HG03442 (cell line): Measurements from ENCODE around the gene CD38.
"Not testable (repeated sequence)": the region's sequence is repeated elsewhere in the genome, so short reads cannot be mapped to it uniquely, and the experiment has no call there.

Experiments
- ATAC-seq: cut with Tn5 transposase; IDR thresholded peaks from one replicate; pipeline ENCODE4 v1.9.1; 2021; ENCODE audit warnings: mild to moderate bottlenecking, moderate library complexity; ENCODE audit not compliant: unreplicated experiment

Gene CD38

DNA sequence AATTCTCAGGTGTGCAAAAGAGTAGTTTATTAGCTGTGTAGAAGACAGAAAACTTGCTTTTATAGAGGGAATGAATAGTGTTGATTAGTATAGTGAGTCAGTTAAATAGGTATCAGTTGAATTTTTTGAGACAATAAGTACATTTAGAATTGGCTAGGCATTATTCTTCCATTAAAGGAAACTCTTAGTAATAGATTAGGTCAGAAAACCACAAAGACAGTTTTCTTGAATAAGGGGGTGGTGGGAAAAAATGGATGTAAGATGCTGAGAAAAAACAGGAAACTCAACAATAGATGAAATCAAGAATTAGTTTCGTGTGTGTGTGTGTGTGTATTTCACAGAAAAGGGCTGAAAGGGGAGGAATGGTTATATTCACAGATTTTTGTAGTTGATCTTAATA lies 16.8 kb downstream of the CD38 start:
- no peak for ATAC-seq

DNA sequence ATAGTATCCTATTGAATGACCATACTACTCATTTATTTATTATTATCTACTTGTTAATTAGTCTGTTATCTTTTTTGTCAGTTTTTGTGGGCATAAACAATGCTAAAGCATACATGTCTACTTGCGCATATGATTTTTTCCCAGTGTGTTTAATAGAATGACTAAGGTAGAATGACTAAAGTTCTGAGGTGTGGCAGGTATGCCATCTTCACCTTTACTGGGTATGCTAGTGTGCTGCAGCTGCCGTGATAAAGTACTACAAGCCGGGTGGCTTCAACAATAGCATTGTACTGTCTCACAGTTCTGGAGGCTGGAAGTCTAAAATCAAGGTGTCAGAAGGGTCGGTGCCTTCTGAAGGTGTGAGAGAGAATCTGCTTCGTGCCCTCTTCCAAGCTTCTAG lies 19.2 kb downstream of the CD38 start:
- ATAC-seq: no peak

DNA sequence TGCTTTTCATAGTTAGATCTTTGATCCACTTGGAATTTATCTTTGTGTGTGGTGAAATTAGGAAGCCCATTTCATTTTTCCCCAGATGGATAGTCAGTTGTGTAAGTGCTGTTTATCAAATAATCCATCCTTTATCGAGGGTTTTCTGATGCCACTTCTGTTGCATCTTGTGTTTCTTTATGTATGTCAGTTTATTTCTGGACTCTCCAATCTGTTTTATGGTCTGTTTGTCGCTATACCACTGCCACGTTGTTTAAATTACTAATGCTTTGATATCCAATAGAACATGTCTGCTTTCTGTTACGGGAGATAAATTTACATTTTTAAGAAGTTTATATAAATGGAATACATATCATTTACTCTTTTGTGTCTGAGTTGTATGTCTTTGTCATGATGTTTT lies 21.0 kb downstream of the CD38 start:
- ATAC-seq: no peak

DNA sequence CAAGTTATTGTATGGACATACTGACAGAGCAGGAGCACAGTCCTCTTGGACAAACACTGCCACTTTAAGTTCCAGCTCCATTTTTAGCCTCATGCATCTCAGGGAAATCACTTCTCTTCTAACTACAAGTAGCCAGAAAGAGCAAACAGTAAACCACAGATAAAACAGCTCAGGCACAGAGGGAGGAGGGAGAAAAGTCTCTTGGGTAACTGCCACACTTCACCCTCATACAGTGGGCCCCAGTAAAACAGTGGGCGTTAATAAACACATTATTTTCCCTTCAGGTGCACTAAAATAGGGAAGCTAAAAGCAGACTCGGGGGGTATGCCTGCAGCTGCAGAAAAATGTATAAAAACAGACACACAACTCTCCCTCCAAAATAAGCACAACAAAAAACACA lies 21.6 kb downstream of the CD38 start:
- no peak for ATAC-seq

DNA sequence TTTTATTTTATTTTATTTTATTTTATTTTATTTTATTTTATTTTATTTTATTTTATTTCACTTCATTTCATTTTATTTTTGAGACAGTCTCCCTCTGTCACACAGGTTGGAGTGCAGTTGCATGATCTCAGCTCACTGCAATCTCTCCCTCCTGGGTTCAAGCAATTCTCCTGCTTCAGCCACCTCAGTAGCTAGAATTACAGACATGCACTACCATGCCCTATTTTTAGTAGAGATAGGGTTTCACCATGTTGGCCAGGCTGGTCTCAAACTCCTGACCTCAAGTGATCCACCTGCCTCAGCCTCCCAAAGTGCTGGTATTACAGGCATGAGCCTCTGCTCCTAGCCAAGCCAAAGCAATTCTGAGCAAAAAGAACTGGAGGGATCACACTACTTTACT lies 24.4 kb downstream of the CD38 start:
- ATAC-seq: not testable (repeated sequence)

DNA sequence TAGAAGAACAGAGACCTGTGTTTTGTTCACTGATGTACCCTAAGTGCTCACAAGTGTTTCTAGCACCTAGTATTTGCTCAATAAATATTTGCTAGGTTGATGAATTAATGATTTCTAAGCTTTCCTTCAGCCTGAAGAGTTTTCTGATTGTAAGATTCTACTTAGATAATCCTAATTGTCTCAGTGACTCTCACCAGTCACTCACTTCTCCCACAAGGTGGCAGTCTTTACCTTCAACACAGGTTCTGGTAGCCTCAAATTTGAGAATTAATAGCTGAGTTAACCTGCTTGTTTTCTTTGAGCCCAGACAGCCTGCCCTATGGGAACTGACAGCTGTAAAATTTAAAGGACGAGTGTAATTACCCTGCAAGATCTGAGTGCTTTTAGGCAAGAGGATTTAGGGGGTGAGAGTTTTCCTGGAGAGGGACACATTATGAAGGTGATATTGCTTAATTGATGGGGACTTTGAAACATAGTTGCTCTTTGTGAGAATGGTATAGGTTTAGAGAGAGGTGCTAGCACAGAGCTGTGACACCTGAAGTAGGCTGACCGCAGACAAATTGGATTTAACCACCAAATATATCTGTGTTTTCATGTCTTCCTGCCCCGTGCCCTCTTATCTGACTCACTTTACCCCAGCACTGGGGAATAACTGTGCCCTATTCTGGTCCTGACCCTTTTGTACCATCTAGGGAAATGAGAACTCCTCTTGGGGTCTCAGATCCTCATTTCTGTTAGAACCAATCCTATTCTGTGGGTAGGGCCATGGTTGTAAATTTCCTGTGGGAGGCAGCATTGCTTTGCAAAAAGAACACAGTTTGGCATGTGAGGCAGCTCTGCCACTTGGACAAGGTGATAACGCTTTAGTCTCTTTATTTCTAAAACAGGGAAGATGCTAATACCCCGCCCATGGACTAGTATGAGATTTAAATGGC lies 27.7 kb downstream of the CD38 start:
- ATAC-seq: peak; percentile 42

DNA sequence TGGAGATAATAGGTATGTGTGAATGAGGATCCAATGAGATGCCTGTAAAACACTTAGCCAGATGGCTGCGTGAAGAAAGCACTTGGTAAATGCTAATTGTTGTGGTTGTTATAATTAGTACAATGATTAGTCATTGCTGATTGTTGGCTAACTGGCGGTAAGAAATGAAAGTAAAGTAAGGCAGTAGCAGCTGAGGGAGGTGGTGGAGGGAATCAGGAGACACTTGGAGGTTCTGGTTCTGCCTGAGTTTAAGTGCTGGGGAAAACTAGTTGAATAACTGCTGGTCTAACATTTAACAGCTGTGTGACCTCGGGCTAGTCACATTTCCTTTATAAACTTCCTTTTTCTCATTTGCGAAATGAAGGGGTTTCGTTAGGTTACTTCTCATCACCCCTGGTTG lies 30.9 kb downstream of the CD38 start:
- peak; percentile 73 for ATAC-seq

DNA sequence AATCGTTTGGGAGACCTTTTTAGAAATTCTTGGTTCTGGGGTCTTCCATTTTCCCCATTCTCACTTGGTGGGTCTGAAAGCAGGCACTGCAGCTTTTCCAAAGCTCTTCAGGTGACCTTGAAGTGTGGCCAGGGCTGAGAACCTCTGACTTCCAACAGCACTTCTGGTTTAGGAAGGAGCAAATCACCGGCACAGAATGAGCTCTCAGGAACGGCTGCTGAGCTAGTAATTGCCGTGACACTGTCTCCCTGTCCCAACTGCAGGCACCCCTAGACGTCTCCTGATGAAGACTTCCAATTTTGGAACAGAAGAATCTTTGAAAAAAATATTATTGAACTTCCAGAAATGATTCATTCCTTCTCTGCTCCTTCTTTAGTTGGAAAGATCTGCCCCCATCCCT lies 31.3 kb downstream of the CD38 start:
- ATAC-seq: peak; percentile 13

DNA sequence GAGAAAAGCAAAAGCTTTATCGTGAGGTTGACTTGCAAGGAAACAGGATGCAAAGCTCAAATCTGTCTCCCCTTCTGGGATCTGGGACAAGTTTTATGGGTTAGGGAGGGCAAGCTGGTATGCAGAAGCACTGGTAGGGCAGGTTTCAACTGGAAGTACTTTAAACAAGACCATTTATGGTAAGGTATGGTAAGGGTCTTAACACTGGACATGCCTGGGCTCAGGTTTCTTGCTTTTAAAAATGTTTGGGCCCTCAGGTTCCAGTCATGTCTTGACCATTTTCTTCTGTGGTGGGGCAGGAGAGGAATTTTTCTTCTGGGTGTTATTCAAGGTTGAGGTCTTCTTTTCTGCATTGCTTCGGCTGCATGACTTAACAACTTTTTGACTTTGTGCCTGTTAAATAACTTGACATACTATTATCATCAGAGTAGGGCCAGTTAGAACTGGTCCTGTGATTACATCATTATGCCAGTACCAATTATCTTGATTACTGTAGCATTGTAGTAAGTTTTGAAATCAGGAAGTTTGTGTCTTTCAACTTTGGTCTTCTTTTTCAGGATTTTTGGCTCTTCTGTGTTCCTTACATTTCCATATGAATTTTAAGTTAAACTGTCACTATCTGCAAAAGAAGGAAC lies 33.7 kb downstream of the CD38 start:
- no peak for ATAC-seq

DNA sequence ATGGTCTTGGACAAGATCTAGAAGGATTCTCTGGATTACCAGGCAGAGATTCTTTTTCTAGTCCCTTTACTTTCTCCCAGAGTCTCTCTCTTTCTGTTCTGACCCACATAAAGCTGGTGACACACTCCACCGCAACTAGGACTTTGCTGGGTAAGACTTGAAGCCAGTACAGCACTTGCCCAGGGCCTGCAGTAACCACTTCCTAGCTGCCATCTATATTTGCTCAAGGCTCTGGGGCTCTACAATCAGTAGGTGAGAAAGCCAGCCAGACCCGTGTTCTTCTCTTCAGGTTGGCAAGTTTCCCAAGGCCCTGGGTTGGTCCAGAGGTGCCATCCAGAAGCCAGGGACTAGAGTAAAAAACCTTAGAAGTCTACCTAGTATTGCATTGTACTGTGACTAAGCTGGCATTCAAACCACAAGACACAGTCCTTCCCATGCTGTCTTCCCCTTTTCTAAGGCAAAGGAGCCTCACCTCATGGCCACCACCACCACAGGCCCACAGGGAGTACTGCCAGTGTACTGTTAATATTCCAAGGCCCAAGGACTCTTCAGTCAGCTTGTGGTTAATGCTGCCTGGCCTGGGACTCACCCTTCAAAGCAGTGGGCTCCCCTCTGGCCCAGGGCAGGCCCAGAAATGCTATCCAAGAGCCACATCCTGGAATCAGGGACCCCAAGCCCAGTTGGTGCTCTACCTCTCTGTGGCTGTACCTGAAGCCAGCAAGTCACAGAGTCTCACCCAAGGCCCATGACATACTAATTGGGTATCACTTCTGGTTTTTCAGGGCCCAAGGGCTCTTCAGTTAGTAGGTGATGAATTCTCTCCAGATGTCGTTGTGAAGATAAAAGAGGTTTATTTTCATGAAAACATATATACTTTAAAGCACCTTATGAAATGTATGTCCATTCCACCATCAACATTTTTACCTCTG lies 54.7 kb downstream of the CD38 start:
- ATAC-seq: no peak

DNA sequence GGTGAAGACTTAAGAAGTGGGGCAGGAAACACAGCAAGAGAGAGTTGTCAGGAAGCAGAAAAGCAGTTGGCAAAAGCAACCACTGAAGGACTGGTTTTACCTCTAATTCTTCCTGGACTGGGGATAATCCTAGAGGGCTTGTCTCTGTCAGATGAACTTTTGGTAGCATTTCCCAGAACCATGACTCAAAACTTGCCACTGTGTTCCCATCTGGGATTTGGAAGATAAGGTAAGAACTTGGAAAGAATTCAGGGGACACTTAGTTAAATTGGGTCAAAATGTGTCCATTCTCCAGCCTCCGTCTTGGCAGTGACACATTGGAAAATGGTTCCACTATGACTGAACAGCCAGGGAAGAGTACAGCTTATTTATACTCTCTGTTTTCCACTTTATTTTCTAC lies 55.7 kb downstream of the CD38 start:
- no peak for ATAC-seq

DNA sequence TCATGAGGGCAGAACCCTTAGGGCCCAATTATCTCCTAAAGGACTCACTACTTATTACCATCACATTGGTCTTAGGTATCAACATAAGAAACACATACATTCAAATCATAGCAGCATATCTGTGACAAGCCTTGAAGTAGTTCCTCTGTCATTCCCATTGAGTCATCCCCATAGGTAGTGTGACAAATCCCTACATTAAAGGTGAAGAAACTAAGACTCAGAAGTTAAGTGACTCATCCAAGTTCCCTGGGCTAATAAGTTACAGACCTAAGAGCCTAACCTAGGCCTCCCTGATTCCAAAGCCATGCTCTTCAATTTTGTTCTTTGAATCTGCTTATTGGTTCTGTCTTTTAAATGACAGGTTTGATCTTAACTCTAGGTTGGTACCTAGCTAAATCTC lies 58.2 kb downstream of the CD38 start:
- ATAC-seq: no peak

DNA sequence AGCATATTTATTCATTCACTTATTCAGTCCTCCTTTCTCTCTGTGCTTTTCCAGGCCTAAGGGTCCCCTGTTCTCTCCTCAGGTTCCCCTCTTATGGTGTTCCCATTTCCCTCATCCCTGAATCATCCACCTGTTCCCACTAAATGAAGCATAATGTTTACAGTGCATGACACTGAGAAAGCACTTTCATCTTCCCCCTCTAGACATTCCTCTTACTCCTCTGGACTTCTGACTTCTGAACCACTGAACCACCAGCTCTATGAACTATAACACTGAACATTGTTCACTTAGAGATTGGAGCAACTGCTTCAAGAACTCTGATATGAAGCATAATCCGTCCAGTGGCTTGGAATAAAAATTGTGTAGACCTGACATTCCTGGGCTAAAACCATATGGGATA lies 59.5 kb downstream of the CD38 start:
- no peak for ATAC-seq

DNA sequence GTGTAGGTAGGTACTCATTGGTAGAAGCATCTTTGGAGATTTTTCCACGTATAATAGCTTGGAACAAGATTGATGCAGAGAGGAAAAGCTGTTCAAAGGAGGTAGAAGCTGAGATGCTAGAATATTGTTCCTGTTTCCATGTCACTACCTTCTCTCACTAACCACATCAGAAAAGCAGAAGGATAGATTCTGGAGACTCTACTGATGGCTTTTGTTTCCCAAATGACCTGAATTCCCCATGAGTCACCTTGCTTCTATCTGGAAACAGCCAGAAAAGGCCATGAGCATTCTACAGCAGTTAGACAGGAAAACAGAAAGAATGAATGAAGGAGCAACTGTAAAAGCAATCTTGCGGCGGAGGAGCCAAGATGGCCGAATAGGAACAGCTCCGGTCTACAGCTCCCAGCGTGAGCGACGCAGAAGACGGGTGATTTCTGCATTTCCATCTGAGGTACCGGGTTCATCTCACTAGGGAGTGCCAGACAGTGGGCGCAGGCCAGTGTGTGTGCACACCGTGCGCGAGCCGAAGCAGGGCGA lies 63.1 kb downstream of the CD38 start:
- ATAC-seq: not testable (repeated sequence)

DNA sequence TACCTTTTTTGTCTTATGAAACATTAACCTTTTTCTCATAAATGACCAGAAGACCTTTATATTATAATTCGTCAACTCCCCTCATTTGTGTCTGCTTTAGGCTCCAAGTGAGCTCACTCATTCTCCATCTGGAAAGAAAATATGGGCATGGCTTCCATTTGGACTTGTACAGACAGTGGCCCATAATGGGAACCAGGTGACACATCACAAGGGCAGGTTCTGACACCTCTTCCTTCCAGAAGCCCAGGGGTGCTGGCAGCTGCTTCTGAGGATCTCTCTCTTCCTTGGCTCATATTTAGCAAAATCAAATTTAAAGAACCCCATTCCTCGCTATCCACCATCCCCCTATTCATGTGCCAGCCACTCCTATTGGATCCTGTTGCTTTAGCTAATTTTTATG lies 69.6 kb downstream of the CD38 start:
- no peak for ATAC-seq

DNA sequence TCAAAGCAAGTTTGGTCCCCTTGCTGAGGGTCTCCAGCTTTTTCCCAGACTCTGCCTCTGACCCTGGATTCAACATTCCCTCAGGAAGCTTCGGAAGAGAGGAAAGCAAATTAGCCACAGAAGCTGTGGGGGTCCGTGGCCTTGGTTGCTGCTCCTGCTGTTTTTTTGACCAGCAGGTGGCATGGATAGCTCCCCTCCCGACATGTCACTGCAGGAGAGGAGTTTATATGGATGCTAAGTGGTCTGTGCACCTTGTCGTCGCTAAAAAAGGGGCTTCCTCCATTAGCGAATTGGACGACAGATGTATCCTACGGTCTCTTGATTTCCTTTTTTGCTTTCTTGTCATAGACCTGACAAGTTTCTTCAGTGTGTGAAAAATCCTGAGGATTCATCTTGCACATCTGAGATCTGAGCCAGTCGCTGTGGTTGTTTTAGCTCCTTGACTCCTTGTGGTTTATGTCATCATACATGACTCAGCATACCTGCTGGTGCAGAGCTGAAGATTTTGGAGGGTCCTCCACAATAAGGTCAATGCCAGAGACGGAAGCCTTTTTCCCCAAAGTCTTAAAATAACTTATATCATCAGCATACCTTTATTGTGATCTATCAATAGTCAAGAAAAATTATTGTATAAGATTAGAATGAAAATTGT lies 70.2 kb downstream of the CD38 start:
- ATAC-seq: no peak

DNA sequence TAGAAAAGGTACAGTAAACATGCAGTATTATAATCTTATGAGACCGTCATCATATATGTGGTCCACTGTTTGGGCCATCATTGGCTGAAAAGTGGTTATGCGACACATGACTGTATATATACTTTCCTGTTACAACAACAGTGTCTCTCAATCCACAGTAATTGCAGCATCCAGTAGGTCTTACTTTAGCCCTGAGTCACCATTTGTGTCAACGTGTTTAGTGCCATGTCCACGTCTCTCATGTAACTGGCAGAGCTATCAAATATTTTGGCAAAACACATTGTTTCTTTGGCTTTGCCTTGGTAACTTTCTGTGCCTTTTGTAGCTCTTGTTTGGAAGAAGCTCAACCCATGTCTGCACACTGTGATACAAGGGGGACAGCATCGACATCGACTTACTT lies 73.8 kb downstream of the CD38 start:
- no peak for ATAC-seq

DNA sequence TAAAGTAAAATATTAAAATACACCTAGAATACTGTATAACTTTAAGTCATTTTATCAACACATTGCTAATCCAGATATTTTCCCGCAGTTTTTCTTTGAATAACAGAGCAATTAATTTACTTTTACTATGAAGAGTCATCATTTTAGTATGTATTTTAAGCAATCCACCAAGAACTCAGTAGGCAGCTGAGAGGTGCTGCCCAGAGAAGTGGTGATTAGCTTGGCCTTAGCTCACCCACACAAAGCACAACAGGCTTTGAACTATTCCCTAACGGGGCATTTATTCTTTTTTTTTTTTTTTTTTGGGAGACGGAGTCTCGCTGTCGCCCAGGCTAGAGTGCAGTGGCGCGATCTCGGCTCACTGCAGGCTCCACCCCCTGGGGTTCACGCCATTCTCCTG lies 74.4 kb downstream of the CD38 start:
- no peak for ATAC-seq

DNA sequence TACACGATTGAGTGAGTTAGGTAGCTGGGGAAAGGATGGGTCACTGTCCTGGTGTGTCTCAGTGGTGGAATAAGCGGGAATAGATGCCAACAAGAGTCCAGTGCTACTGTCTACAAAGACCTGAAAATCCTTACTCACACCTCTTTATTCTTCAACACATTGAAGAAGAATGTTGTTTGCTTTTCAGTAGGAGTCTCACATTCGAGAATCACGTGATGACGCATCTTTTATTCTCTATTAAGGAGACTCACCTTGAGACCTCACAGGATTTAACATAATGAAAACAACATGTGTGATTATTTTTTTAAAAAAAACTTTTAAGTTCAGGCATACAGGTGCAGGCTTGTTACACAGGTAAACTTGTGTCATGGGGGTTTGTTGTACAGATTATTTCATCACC lies 75.2 kb downstream of the CD38 start:
- no peak for ATAC-seq

DNA sequence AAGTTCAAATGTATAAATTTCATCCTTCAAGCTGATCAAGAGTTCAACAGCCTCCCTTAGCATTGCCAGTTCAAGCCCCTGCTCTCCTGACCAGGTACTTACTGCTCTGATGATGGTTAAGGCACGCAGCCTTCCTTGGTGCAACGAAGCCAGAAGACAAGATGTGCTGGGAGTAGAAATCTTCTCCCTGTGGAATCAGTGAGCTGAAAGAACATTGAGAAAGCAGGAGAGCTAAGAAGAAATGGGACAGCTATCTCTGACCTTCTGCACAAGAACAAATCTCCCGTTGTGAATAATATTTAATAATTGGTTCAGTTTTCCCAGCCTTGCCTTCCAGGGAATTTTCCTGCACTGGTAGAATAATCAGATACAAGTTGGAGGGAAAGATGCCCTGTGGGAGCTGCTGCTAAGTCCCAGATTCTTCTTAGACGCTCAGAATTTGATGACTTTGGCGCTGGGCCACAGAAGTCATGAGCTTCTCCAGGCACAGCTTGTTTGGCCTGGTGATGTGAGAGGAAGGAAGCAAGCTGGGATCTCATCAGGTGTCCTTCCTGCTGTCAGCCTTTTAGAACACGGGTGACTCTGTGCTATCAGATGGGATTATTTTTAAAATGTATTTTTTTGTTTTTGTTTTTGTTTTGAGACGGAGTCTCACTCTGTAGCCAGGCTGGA lies 77.8 kb downstream of the CD38 start:
- no peak for ATAC-seq
